Measurements from ENCODE around the gene NOP14.

DNA sequence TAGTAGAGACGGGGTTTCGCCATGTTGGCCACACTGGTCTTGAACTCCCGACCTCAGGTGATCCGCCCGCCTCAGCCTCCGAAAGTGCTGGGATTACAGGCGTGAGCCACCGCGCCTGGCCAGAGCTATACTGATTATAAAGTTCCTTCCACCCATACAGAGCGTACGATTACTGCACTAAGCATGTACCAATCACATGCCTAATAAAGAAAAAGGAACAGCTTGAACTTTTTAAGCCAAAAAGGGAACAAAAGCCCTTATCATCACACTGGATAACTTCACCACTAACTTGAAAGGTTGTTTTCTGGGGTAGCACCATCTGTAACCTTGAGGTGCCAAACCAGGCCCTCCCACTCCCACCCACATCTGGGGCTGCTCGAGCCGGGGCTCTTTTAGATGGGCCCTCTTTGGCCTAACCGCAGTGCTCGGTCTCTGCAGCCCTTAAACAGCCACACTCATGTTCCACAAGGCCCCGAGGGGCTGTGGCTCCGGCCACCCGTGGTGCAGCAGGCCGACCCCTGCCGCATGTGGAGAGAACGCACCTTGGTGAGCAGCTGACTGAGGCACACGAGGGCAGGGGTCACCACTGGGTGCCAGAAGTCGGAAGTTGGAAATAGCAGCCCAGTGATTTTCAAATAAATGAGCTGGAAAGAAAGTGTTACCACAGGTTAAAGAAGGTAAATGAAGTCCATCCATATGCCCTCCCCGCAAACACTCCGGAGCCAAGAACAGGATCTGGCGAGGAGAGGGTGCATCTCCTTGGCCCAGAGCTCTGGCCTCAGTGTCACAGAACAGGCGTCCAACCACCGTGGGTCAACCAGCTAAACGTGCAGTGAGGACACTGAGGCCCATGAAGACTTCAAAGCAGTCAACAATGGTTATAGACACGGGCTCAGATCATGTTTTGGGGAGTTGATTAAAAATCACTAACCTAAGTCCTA is 18.4 kb downstream of the NOP14 start:
- TF ChIP-seq, protein P1, sequence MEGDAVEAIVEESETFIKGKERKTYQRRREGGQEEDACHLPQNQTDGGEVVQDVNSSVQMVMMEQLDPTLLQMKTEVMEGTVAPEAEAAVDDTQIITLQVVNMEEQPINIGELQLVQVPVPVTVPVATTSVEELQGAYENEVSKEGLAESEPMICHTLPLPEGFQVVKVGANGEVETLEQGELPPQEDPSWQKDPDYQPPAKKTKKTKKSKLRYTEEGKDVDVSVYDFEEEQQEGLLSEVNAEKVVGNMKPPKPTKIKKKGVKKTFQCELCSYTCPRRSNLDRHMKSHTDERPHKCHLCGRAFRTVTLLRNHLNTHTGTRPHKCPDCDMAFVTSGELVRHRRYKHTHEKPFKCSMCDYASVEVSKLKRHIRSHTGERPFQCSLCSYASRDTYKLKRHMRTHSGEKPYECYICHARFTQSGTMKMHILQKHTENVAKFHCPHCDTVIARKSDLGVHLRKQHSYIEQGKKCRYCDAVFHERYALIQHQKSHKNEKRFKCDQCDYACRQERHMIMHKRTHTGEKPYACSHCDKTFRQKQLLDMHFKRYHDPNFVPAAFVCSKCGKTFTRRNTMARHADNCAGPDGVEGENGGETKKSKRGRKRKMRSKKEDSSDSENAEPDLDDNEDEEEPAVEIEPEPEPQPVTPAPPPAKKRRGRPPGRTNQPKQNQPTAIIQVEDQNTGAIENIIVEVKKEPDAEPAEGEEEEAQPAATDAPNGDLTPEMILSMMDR (IDR thresholded peaks at IDR 0.05): no peak
- TF ChIP-seq EZH2 (IDR thresholded peaks at IDR 0.05; ENCODE audit: borderline replicate concordance, insufficient read depth, low read depth, low read length, poor library complexity, severe bottlenecking): no peak
